HepG2 (cell line): ENCODE measurements around the gene SDK2. TPM values are rescaled to one million over a fixed set of nuclear protein-coding genes. Genes with fewer than 3 reads are reported as not detected.
A peak's percentile ranks its signal among the peaks of the same experiment; 100 is the strongest.

Source experiments
- BHLHE40 ChIP-seq: IDR thresholded peaks from 2 replicates; pipeline ENCODE4 v1.6.1; 2011; ENCODE audit warnings: low read length, improper control_type of control experiment
- CBX5 ChIP-seq: sonication (generic); formaldehyde crosslinking; IDR thresholded peaks from 2 replicates; pipeline ENCODE4 v1.4.0; 2020; ENCODE audit warnings: missing genetic modification reagents, borderline replicate concordance
- CC2D1A ChIP-seq: sonication (generic); formaldehyde crosslinking; IDR thresholded peaks from 2 replicates; pipeline ENCODE4 v1.8.1; 2023; ENCODE audit warnings: mild to moderate bottlenecking, missing genetic modification reagents
- EP300 ChIP-seq, 3 experiments: sonication (generic) in 1 of 3; formaldehyde crosslinking in 1 of 3; IDR thresholded peaks; 2 replicates each; pipeline versions ENCODE4 v1.5.1 to v1.6.1; 2011 to 2020; ENCODE audit warnings: low read depth in 2 of 3, low read length in 2 of 3, borderline replicate concordance in 1 of 3, improper control_type of control experiment in 1 of 3, mild to moderate bottlenecking in 1 of 3, missing genetic modification reagents in 1 of 3, moderate library complexity in 1 of 3
- FOXK1 ChIP-seq: sonication (generic); formaldehyde crosslinking; IDR thresholded peaks from 2 replicates; pipeline ENCODE4 v1.4.0; 2020; ENCODE audit warnings: low read depth, missing genetic modification reagents, borderline replicate concordance
- GATAD2A ChIP-seq: IDR thresholded peaks from 2 replicates; pipeline ENCODE4 v1.6.1; 2016
- HES4 ChIP-seq: sonication (generic); formaldehyde crosslinking; IDR thresholded peaks from 2 replicates; pipeline ENCODE4 v1.9.0; 2021; ENCODE audit warnings: mild to moderate bottlenecking, missing genetic modification reagents, borderline replicate concordance
- IRF2 ChIP-seq: IDR thresholded peaks from 2 replicates; pipeline ENCODE4 v1.6.1; 2018; ENCODE audit warnings: missing genetic modification reagents, missing compliant biosample characterization
- KDM5B ChIP-seq: sonication (generic); formaldehyde crosslinking; IDR thresholded peaks from 2 replicates; pipeline ENCODE4 v1.4.0; 2020; ENCODE audit warnings: missing genetic modification reagents, mild to moderate bottlenecking, borderline replicate concordance
- POGZ ChIP-seq: sonication (generic); formaldehyde crosslinking; IDR thresholded peaks from 2 replicates; pipeline ENCODE4 v1.4.0; 2020; ENCODE audit warnings: mild to moderate bottlenecking, missing genetic modification reagents
- SAP130 ChIP-seq: IDR thresholded peaks from 2 replicates; pipeline ENCODE4 v1.6.1; 2016; ENCODE audit warnings: low read depth
- SOX6 ChIP-seq, 2 experiments: fragments of 450-650 bp in 1 of 2; sonication (generic) in 1 of 2; formaldehyde crosslinking in 1 of 2; IDR thresholded peaks; 2 replicates each; pipeline versions ENCODE4 v1.4.0 to v1.6.1; 2017 to 2020; ENCODE audit warnings: antibody characterized with exemption in 1 of 2, mild to moderate bottlenecking in 1 of 2, missing genetic modification reagents in 1 of 2
- ZBTB38 ChIP-seq: sonication (generic); formaldehyde crosslinking; IDR thresholded peaks from 2 replicates; pipeline ENCODE4 v1.5.1; 2020; ENCODE audit warnings: mild to moderate bottlenecking, missing genetic modification reagents
- ZMYM3 ChIP-seq: sonication (generic); formaldehyde crosslinking; IDR thresholded peaks from 2 replicates; pipeline ENCODE4 v1.5.1; 2020; ENCODE audit warnings: mild to moderate bottlenecking, missing genetic modification reagents
- ZNF263 ChIP-seq: sonication (generic); formaldehyde crosslinking; IDR thresholded peaks from 2 replicates; pipeline ENCODE4 v1.4.0; 2020; ENCODE audit warnings: missing genetic modification reagents
- ZNF274 ChIP-seq: sonication (generic); formaldehyde crosslinking; IDR thresholded peaks from 2 replicates; pipeline ENCODE4 v1.5.1; 2020; ENCODE audit warnings: mild to moderate bottlenecking, missing genetic modification reagents
- ZNF282 ChIP-seq: fragments of 450-650 bp; IDR thresholded peaks from 2 replicates; pipeline ENCODE4 v1.6.1; 2018; ENCODE audit not compliant: partially characterized antibody
- ZNF292 ChIP-seq: sonication (generic); formaldehyde crosslinking; IDR thresholded peaks from 2 replicates; pipeline ENCODE4 v1.8.1; 2022; ENCODE audit warnings: mild to moderate bottlenecking, low read depth, missing genetic modification reagents, borderline replicate concordance
- ZNF598 ChIP-seq: sonication (generic); formaldehyde crosslinking; IDR thresholded peaks from 2 replicates; pipeline ENCODE4 v1.5.1; 2020; ENCODE audit warnings: mild to moderate bottlenecking, missing genetic modification reagents, borderline replicate concordance
- ZNF615 ChIP-seq: sonication (generic); formaldehyde crosslinking; IDR thresholded peaks from 2 replicates; pipeline ENCODE4 v1.5.0; 2020; ENCODE audit warnings: mild to moderate bottlenecking, missing genetic modification reagents, borderline replicate concordance
- ZNF713 ChIP-seq: sonication (generic); formaldehyde crosslinking; IDR thresholded peaks from 2 replicates; pipeline ENCODE4 v1.4.0; 2020; ENCODE audit warnings: mild to moderate bottlenecking, missing genetic modification reagents
- ZNF747 ChIP-seq: sonication (generic); formaldehyde crosslinking; IDR thresholded peaks from 2 replicates; pipeline ENCODE4 v1.8.1; 2023; ENCODE audit warnings: missing genetic modification reagents, mild to moderate bottlenecking, borderline replicate concordance
- ZNF775 ChIP-seq: sonication (generic); formaldehyde crosslinking; IDR thresholded peaks from 2 replicates; pipeline ENCODE4 v1.4.0; 2020; ENCODE audit warnings: missing genetic modification reagents, mild to moderate bottlenecking, moderate library complexity, borderline replicate concordance
- ZNF878 ChIP-seq: sonication (generic); formaldehyde crosslinking; IDR thresholded peaks from 2 replicates; pipeline ENCODE4 v1.8.1; 2023; ENCODE audit warnings: mild to moderate bottlenecking, missing genetic modification reagents, moderate library complexity
- polyA plus RNA-seq, 8 experiments: library from polyadenylated mRNA; depleted of rRNA in 3 of 8; stranded (reverse) in 7 of 8; unstranded in 1 of 8; fragments of >200 nt; fragmentation: Illumina TruSeq in 4 of 8; extraction: Trizol in 4 of 8; gene quantifications; 2 replicates each; pipeline versions ENCODE4 v1.2.1 to v1.2.3, GENCODE V29; 2011 to 2016; ENCODE audit warnings: low read depth in 4 of 8, missing spikeins in 1 of 8, mixed read lengths in 1 of 8; ENCODE audit not compliant: insufficient read depth in 1 of 8
- total RNA-seq, 5 experiments: library from RNA; depleted of rRNA; stranded (reverse); fragments of >200 nt; fragmentation: Illumina TruSeq; extraction: Trizol; gene quantifications; 2 replicates each; pipeline ENCODE4 v1.2.3, GENCODE V29; 2016; ENCODE audit warnings: low read depth in 1 of 5
- TF ChIP-seq, protein P1 (sequence below): sonication (generic); formaldehyde crosslinking; IDR thresholded peaks from 2 replicates; pipeline ENCODE4 v1.8.0; 2022; ENCODE audit warnings: missing genetic modification reagents, mild to moderate bottlenecking, moderate library complexity, borderline replicate concordance
- TF ChIP-seq, protein P2 (sequence below): IDR thresholded peaks from 2 replicates; pipeline ENCODE4 v1.6.1; 2016; ENCODE audit warnings: missing compliant biosample characterization, missing genetic modification reagents, borderline replicate concordance
- TF ChIP-seq, protein P3 (sequence below): IDR thresholded peaks from 2 replicates; pipeline ENCODE4 v1.6.1; 2016

SDK2 gene
- total and polyA plus RNA-seq, 2 of the 13 experiments (the other 11 are each of a cell fraction or from before 2014, with no cell fraction given), result not detected

DNA sequence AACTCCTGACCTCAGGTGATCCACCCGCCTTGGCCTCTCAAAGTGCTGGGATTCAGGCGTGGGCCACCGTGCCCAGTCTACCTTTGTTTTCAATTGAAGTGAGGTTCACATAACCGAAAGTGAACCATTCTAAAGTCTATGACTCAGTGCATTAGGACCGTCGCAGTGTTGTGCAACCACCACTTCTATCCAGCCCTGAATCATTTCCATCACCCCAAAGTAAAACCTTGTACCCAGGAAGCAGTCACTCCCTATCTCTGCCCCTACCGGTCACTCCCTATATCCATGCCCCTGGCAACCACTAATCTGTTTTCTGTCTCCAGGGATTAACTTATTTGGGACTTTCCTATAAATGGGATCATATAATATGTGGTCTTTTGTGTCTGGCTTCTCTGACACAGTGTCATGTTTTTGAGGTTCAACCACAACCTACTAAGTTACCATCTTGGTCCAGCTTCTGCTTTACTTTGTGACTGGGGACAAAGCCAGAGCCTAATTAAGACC lies 304.1 kb downstream of the SDK2 start (continued):
- TF ChIP-seq HES4 (CRISPR knock-in tag) (no peak), ZNF274 (CRISPR knock-in tag) (no peak), ZMYM3 (0 out of 2 replicates have a peak, but pooled peaks have one; percentile 25), CC2D1A (CRISPR knock-in tag) (no peak), ZNF713 (CRISPR knock-in tag) (no peak), ZNF878 (CRISPR knock-in tag) (no peak), ZNF282 (no peak), ZNF598 (no peak), SAP130 (CRISPR knock-in tag) (peak; percentile 68), ZNF292 (CRISPR knock-in tag) (no peak), ZNF775 (CRISPR knock-in tag) (no peak), GATAD2A (peak; percentile 53), POGZ (CRISPR knock-in tag) (no peak), IRF2 (CRISPR knock-in tag) (peak; percentile 31; the same call in 1 of the 2 replicates), CBX5 (CRISPR knock-in tag) (peak; percentile 40; the same call in 1 of the 2 replicates), KDM5B (CRISPR knock-in tag) (no peak), EP300 (IDR thresholded peaks at IDR 0.05; ENCODE audit: low read depth in 2 of 2, low read length in 2 of 2) (peak in 1 of 2 experiments; percentile 65; a peak in 1 of 4 replicates), EP300 (CRISPR knock-in tag; IDR thresholded peaks at IDR 0.05; ENCODE audit: borderline replicate concordance) (no peak), ZNF263 (CRISPR knock-in tag) (no peak), ZNF747 (CRISPR knock-in tag) (no peak), BHLHE40 (no peak), SOX6 (IDR thresholded peaks at IDR 0.05) (no peak), SOX6 (CRISPR knock-in tag; IDR thresholded peaks at IDR 0.05) (peak; percentile 42; the same call in 1 of the 2 replicates), ZBTB38 (no peak), FOXK1 (0 out of 2 replicates have a peak, but pooled peaks have one; percentile 18), ZNF615 (CRISPR knock-in tag) (no peak)
- TF ChIP-seq, protein P1, sequence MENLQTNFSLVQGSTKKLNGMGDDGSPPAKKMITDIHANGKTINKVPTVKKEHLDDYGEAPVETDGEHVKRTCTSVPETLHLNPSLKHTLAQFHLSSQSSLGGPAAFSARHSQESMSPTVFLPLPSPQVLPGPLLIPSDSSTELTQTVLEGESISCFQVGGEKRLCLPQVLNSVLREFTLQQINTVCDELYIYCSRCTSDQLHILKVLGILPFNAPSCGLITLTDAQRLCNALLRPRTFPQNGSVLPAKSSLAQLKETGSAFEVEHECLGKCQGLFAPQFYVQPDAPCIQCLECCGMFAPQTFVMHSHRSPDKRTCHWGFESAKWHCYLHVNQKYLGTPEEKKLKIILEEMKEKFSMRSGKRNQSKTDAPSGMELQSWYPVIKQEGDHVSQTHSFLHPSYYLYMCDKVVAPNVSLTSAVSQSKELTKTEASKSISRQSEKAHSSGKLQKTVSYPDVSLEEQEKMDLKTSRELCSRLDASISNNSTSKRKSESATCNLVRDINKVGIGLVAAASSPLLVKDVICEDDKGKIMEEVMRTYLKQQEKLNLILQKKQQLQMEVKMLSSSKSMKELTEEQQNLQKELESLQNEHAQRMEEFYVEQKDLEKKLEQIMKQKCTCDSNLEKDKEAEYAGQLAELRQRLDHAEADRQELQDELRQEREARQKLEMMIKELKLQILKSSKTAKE (CRISPR knock-in tag), result no peak
- TF ChIP-seq, protein P2, sequence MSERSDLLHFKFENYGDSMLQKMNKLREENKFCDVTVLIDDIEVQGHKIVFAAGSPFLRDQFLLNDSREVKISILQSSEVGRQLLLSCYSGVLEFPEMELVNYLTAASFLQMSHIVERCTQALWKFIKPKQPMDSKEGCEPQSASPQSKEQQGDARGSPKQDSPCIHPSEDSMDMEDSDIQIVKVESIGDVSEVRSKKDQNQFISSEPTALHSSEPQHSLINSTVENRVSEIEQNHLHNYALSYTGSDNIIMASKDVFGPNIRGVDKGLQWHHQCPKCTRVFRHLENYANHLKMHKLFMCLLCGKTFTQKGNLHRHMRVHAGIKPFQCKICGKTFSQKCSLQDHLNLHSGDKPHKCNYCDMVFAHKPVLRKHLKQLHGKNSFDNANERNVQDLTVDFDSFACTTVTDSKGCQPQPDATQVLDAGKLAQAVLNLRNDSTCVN (CRISPR knock-in tag), result no peak
- TF ChIP-seq, protein P3, sequence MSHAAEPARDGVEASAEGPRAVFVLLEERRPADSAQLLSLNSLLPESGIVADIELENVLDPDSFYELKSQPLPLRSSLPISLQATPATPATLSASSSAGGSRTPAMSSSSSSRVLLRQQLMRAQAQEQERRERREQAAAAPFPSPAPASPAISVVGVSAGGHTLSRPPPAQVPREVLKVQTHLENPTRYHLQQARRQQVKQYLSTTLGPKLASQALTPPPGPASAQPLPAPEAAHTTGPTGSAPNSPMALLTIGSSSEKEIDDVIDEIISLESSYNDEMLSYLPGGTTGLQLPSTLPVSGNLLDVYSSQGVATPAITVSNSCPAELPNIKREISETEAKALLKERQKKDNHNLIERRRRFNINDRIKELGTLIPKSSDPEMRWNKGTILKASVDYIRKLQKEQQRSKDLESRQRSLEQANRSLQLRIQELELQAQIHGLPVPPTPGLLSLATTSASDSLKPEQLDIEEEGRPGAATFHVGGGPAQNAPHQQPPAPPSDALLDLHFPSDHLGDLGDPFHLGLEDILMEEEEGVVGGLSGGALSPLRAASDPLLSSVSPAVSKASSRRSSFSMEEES (CRISPR knock-in tag), result no peak
